ENCODE measurements around the gene ARMS2. TPM values are rescaled to one million over a fixed set of nuclear protein-coding genes. Genes with fewer than 3 reads are reported as not detected.

ARMS2 gene
- total RNA-seq, 1 donor = not detected

GRCh38 chr10:122419016-122419415, 35.4 kb upstream of the ARMS2 start:
- DNase-seq (ENCODE audit: insufficient read length, low spot score, missing footprints) = no peak
- Histone ChIP-seq H3K4me2 (ENCODE audit: insufficient read depth, low read length) (no peak overlapping the region), H2AFZ (ENCODE audit: low read length) (no peak overlapping the region)

GRCh38 chr10:122419876-122420623, 34.4 kb upstream of the ARMS2 start:
- no peak overlapping the region for H2AFZ ChIP-seq (ENCODE audit: low read length)
- H3K4me1 ChIP-seq (ENCODE audit: insufficient read depth, low read length) = peaks cover 34% of the 10 kb centered on the region
- no peak for DNase-seq (ENCODE audit: insufficient read length, low spot score, missing footprints)
- H3K27me3 ChIP-seq (ENCODE audit: insufficient read depth, low read length) = no peaks in the 10 kb centered on the region
- H4K20me1 ChIP-seq (ENCODE audit: insufficient read depth, low read length) = no peaks in the 10 kb centered on the region
- H3K4me2 ChIP-seq (ENCODE audit: insufficient read depth, low read length) = peak overlapping the region; percentile 50
- H3K4me3 ChIP-seq (ENCODE audit: insufficient read depth, low read length) = no peak overlapping the region
- peak overlapping the region; percentile 48 for H3K27ac ChIP-seq (ENCODE audit: low read depth, low read length)
- TF ChIP-seq CTCF (IDR thresholded peaks at IDR 0.05; ENCODE audit: extremely low read depth, low read depth, low read length) = no peak
- H3K9me3 ChIP-seq (ENCODE audit: low read depth, low read length) = no peaks in the 10 kb centered on the region
- H3K79me2 ChIP-seq (ENCODE audit: insufficient read depth, low read length) = no peaks in the 10 kb centered on the region
- no peaks in the 10 kb centered on the region for H3K36me3 ChIP-seq (ENCODE audit: insufficient read depth, low read length)

More at GRCh38 chr10:122419016-122419415, 35.4 kb upstream of the ARMS2 start:
- no peaks in the 10 kb centered on the region for H3K79me2 ChIP-seq (ENCODE audit: insufficient read depth, low read length)
- no peaks in the 10 kb centered on the region for H3K36me3 ChIP-seq (ENCODE audit: insufficient read depth, low read length)
- no peaks in the 10 kb centered on the region for H3K9me3 ChIP-seq (ENCODE audit: low read depth, low read length)
- no peaks in the 10 kb centered on the region for H4K20me1 ChIP-seq (ENCODE audit: insufficient read depth, low read length)
- H3K27ac ChIP-seq (ENCODE audit: low read depth, low read length) = no peak overlapping the region
- no peak for TF ChIP-seq CTCF (IDR thresholded peaks at IDR 0.05; ENCODE audit: extremely low read depth, low read depth, low read length)
- no peaks in the 10 kb centered on the region for H3K27me3 ChIP-seq (ENCODE audit: insufficient read depth, low read length)
- H3K4me3 ChIP-seq (ENCODE audit: insufficient read depth, low read length) = no peak overlapping the region
- H3K4me1 ChIP-seq (ENCODE audit: insufficient read depth, low read length) = peaks cover 34% of the 10 kb centered on the region

GRCh38 chr10:122420624-122421007, 33.8 kb upstream of the ARMS2 start:
- DNase-seq (ENCODE audit: insufficient read length, low spot score, missing footprints) = no peak
- TF ChIP-seq CTCF (IDR thresholded peaks at IDR 0.05; ENCODE audit: extremely low read depth, low read depth, low read length) = no peak
- Histone ChIP-seq H3K9me3 (ENCODE audit: low read depth, low read length) (no peaks in the 10 kb centered on the region), H3K27me3 (ENCODE audit: insufficient read depth, low read length) (no peaks in the 10 kb centered on the region), H3K4me1 (ENCODE audit: insufficient read depth, low read length) (peaks cover 34% of the 10 kb centered on the region), H3K27ac (ENCODE audit: low read depth, low read length) (peak overlapping the region; percentile 48), H3K4me2 (ENCODE audit: insufficient read depth, low read length) (peak overlapping the region; percentile 50), H3K4me3 (ENCODE audit: insufficient read depth, low read length) (no peak overlapping the region), H3K79me2 (ENCODE audit: insufficient read depth, low read length) (no peaks in the 10 kb centered on the region), H2AFZ (ENCODE audit: low read length) (no peak overlapping the region), H3K36me3 (ENCODE audit: insufficient read depth, low read length) (no peaks in the 10 kb centered on the region), H4K20me1 (ENCODE audit: insufficient read depth, low read length) (no peaks in the 10 kb centered on the region)

GRCh38 chr10:122421054-122421625, 33.3 kb upstream of the ARMS2 start:
- TF ChIP-seq CTCF (IDR thresholded peaks at IDR 0.05; ENCODE audit: extremely low read depth, low read depth, low read length) = no peak
- H3K4me1 ChIP-seq (ENCODE audit: insufficient read depth, low read length) = peaks cover 34% of the 10 kb centered on the region
- no peaks in the 10 kb centered on the region for H3K36me3 ChIP-seq (ENCODE audit: insufficient read depth, low read length)
- no peaks in the 10 kb centered on the region for H3K9me3 ChIP-seq (ENCODE audit: low read depth, low read length)
- H3K79me2 ChIP-seq (ENCODE audit: insufficient read depth, low read length) = no peaks in the 10 kb centered on the region
- H4K20me1 ChIP-seq (ENCODE audit: insufficient read depth, low read length) = no peaks in the 10 kb centered on the region
- no peak overlapping the region for H2AFZ ChIP-seq (ENCODE audit: low read length)
- peak overlapping the region; percentile 48 for H3K27ac ChIP-seq (ENCODE audit: low read depth, low read length)
- no peak for DNase-seq (ENCODE audit: insufficient read length, low spot score, missing footprints)
- no peak overlapping the region for H3K4me3 ChIP-seq (ENCODE audit: insufficient read depth, low read length)
- H3K4me2 ChIP-seq (ENCODE audit: insufficient read depth, low read length) = peak overlapping the region; percentile 16
- H3K27me3 ChIP-seq (ENCODE audit: insufficient read depth, low read length) = no peaks in the 10 kb centered on the region
